GM13976 (cell line): ENCODE results near the gene REPS2.

Source experiments
- DNase-seq: peaks from one replicate; pipeline ENCODE4 v3.0.0; 2012; ENCODE audit warnings: low spot score
- in situ Hi-C: fragments of 300-500 bp; cut with MboI; formaldehyde crosslinking; loops from one replicate; pipeline ENCODE4 v1.12.0; 2022; ENCODE audit warnings: low sequenced_read_pairs, mixed read lengths, inconsistent platforms; ENCODE audit not compliant: unreplicated experiment
- TF ChIP-seq, protein P1 (sequence below): IDR thresholded peaks from 2 replicates; pipeline ENCODE4 v1.5.1; 2012; ENCODE audit warnings: borderline replicate concordance, mild to moderate bottlenecking; ENCODE audit not compliant: insufficient read depth; ENCODE audit errors: extremely low read depth, missing control alignments, control extremely low read depth

REPS2 gene

DNA sequence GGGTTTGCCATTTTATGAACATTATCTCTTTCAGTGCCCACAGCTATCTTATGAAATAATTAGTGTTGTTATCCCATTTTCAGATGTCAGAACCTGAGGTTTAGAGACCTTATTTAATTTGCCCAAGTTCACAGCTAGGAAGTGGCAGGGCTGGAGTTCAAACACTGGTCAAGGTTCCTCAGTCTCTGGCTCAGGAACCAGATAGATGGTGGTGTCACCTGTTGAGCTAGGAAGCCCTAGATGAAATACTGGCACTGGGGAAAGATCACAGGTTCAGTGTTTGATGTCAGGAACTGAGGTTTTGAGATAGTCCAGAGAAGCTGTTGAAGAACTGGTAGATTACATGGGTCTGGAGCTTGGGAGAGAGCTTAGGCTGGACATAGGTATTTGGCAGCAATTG lies 85.4 kb downstream of the REPS2 start:
- in situ Hi-C loops: no loop called here
- no peak for DNase-seq
- TF ChIP-seq, protein P1, sequence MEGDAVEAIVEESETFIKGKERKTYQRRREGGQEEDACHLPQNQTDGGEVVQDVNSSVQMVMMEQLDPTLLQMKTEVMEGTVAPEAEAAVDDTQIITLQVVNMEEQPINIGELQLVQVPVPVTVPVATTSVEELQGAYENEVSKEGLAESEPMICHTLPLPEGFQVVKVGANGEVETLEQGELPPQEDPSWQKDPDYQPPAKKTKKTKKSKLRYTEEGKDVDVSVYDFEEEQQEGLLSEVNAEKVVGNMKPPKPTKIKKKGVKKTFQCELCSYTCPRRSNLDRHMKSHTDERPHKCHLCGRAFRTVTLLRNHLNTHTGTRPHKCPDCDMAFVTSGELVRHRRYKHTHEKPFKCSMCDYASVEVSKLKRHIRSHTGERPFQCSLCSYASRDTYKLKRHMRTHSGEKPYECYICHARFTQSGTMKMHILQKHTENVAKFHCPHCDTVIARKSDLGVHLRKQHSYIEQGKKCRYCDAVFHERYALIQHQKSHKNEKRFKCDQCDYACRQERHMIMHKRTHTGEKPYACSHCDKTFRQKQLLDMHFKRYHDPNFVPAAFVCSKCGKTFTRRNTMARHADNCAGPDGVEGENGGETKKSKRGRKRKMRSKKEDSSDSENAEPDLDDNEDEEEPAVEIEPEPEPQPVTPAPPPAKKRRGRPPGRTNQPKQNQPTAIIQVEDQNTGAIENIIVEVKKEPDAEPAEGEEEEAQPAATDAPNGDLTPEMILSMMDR: no peak

DNA sequence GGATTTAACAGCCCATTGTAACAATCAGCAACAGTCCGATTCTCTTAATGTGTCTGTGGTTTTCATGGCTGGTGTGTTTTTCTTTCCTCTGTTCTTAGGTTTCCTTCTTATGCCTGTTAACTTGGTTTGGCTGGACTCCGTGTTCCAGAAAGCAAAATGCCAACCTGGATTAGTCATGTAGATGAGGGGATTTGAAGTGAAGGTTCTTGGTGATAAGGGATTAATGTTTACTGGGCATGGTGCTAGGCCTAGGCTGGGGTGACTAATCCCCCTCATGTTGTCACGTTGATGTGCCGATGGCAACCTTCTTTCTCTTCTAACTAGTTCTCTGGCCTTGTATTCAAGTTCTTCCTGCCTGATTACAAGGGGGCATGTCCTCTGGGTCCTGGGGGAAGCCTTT lies 85.9 kb downstream of the REPS2 start:
- in situ Hi-C loops: no loop called here
- DNase-seq: no peak
- TF ChIP-seq, protein P1: no peak

DNA sequence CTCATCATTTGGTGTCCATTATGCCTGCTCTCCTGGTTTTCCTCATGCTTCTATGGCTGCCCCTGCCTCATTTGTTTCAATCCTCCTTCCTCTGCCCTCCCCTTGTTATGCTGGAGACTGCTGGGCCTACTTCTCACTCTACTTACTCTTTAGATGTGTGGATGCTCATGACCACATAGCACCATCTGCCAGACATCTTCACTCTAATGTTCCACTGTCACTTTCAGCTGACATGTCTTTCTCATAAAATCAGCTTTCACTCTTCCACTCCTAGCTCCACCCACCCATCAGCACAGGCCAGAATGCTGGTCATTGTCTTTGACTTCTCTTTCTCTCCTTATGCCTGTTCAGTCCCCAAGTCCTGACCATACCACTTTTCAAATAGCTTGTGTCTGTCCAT lies 86.8 kb downstream of the REPS2 start:
- in situ Hi-C loops: no loop called here
- DNase-seq: no peak
- TF ChIP-seq, protein P1: no peak

DNA sequence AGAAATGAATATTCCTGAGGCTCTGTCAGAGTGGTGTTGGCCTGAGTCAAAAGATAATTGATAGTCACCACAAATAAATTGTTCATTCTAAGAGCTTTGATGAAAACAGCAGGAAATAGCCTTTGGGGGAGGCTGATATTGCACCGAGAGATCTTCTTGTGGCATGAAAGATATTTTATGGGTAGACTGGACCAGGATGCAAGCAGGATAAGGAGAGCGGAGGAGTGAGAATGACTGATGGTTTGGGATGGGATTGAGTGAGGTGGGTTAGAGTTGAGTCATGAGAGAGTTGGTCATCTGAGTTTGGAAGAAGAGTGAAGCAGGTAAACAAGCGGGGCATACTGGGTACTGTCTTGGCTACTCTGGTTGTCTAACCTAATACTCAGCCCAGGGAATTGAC lies 88.7 kb downstream of the REPS2 start:
- in situ Hi-C loops: no loop called here

DNA sequence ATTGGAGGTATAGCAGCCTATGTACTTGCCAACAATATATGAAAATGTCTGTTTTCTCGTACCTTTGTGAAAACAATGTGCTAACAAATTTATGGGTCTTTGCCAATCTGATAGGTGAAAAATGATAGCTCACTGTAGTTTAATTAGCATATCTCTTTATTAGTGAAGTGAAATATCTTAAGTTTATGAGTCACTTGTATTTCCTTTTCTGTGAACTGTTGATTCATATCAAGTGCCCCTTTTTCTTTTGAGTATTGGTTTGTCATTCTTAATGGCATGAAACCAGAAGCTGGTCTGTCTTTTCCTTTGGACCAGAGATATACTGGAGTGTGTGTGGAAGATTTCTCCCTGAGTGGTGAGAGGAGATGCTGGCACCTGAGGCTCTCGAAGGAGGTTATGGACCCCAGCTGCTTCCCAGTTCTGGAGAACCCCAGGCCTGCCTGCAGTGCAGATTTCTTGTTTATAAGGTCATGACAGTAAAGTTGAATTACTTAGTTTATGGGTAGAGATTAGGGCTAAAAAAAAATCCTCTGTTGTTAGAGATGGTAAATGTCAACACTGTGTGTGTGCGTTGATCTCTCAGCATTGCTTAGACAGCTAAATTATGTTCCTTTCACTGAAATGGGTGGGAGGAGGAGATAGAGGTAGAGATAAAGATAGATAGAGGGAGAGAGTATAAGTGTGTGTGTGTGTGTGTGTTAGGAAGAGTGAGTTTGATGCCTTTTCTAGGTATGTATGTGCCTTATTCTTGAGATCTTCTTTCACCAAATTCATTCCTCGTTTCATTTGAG lies 89.9 kb downstream of the REPS2 start:
- in situ Hi-C loops: no loop called here
- TF ChIP-seq, protein P1: no peak
- DNase-seq: no peak

More for the DNA sequence above, 88.7 kb downstream of the REPS2 start:
- DNase-seq: no peak
- TF ChIP-seq, protein P1: no peak

DNA sequence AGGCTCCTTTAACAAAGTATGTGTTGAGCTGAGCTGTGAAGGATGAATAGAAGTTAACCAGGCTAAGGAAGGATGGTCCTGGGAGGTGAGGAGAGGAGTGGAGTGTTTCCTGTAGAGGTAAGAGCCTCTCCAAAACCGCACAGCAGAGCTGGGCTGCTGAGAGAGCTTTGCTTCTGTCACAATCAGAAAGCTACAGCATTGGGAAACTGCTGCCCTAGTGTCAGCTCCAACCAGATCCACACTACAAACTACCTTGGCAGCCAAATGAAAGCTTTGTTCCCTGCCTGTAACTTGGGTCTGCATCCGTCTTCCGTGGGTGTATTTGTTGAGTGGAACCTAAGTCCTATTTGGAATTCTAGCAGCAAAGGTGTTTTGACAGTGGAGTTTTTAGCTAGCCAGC lies 91.8 kb downstream of the REPS2 start:
- TF ChIP-seq, protein P1: no peak
- no peak for DNase-seq
- in situ Hi-C loops: no loop called here
